Esophagus (tissue), 2 donors: ENCODE results near the gene ALG9. TPM values are rescaled to one million over a fixed set of nuclear protein-coding genes. Genes with fewer than 3 reads are reported as not detected.

Experiments
- H3K27ac ChIP-seq, 2 donors: one replicate each; pipeline ENCODE4 v1.5.1; 2013; ENCODE audit warnings: low read depth in 2 of 2, mild to moderate bottlenecking in 2 of 2, inconsistent platforms in 1 of 2, low read length in 1 of 2, moderate library complexity in 1 of 2
- H3K27me3 ChIP-seq, 2 donors: one replicate each; pipeline ENCODE4 v1.6.1; 2013; ENCODE audit warnings: low read length in 2 of 2, control low read depth in 1 of 2, mild to moderate bottlenecking in 1 of 2; ENCODE audit not compliant: insufficient read depth in 2 of 2, control insufficient read depth in 1 of 2
- H3K36me3 ChIP-seq, 2 donors: one replicate each; pipeline ENCODE4 v1.6.1; 2013; ENCODE audit warnings: low read length in 1 of 2; ENCODE audit not compliant: control insufficient read depth in 2 of 2, insufficient read depth in 2 of 2
- H3K4me1 ChIP-seq, 2 donors: one replicate each; pipeline ENCODE4 v1.6.1; 2013; ENCODE audit warnings: low read length in 1 of 2; ENCODE audit not compliant: control insufficient read depth in 2 of 2, insufficient read depth in 2 of 2
- H3K4me3 ChIP-seq, 2 donors: one replicate each; pipeline ENCODE4 v1.5.1; 2013; ENCODE audit warnings: low read length in 2 of 2, mild to moderate bottlenecking in 2 of 2, low read depth in 1 of 2, moderate library complexity in 1 of 2
- H3K9me3 ChIP-seq, 2 donors: one replicate each; pipeline ENCODE4 v1.6.1; 2013; ENCODE audit warnings: mild to moderate bottlenecking in 2 of 2, low read depth in 1 of 2, low read length in 1 of 2, moderate library complexity in 1 of 2; ENCODE audit not compliant: control insufficient read depth in 2 of 2, insufficient read depth in 1 of 2
- WGBS, 2 donors: extraction: QIAGEN DNeasy Blood & Tissue Kit; methylation state at CpG; one replicate each; pipeline ENCODE4 v1.1.7; 2013; 5-methylcytosine and 5-hydroxymethylcytosine counted together
- polyA plus RNA-seq, 2 donors: library from polyadenylated mRNA; stranded (reverse); fragments of 200-250 nt; gene quantifications; one replicate each; pipeline ENCODE4 v1.2.3, GENCODE V29; 2013
- donor health status: healthy with polysubstance abuse.
- donor health status: Bipolar disorder and iron deficiency.

ALG9 gene
- polyA plus RNA-seq, 2 donors, result 13.2 to 19.5 TPM

- H3K36me3 ChIP-seq, result no peaks in the 10 kb centered on the region
- H3K9me3 ChIP-seq, result no peaks in the 10 kb centered on the region
- H3K27me3 ChIP-seq, result no peaks in the 10 kb centered on the region
- no peak overlapping the region for H3K27ac ChIP-seq
- no peak overlapping the region for H3K4me3 ChIP-seq
- 93 to 94% methylated on average over 5 of the region's 5 CpGs for WGBS, 2 donors
- H3K4me1 ChIP-seq, result peaks cover 0 to 2% of the 10 kb centered on the region in 2 donors
Measured at GRCh38 chr11:111882202-111882601, 10.8 kb upstream of the ALG9 start.

GRCh38 chr11:111879637-111879960 is 8.2 kb upstream of the ALG9 start:
- 26 to 37% methylated on average over 6 of the region's 6 CpGs for WGBS, 2 donors
- Histone ChIP-seq H3K4me1 (peaks cover 0 to 2% of the 10 kb centered on the region in 2 donors), H3K27ac (peak overlapping the region; percentile 97 to 100), H3K9me3 (no peaks in the 10 kb centered on the region), H3K27me3 (no peaks in the 10 kb centered on the region), H3K4me3 (peak overlapping the region; percentile 65), H3K36me3 (no peaks in the 10 kb centered on the region)

- Histone ChIP-seq H3K9me3 (no peaks in the 10 kb centered on the region), H3K4me3 (peak within 1 kb of the TSS; percentile 65), H3K4me1 (peaks cover 0 to 2% of the 10 kb centered on the region in 2 donors), H3K27me3 (no peaks in the 10 kb centered on the region), H3K27ac (peak within 1 kb of the TSS; percentile 97 to 100), H3K36me3 (no peaks in the 10 kb centered on the region)
- WGBS, 2 donors, result 0% methylated on average over 55 of the region's 55 CpGs
Measured at GRCh38 chr11:111878849-111879636, 7.7 kb upstream of the ALG9 start, which contains the start of the genes CFAP68 and FDXACB1. Gene CFAP68, plus strand, starts transcription at chr11:111879541. Its CDS starts 20 bp downstream, at chr11:111879561. Gene FDXACB1, minus strand, starts transcription at chr11:111879165. Its CDS starts 33 bp downstream, at chr11:111879132.

- Histone ChIP-seq H3K27ac (peak overlapping the region; percentile 97 to 100), H3K4me1 (peaks cover 0 to 2% of the 10 kb centered on the region in 2 donors), H3K4me3 (peak overlapping the region; percentile 65), H3K27me3 (no peaks in the 10 kb centered on the region), H3K36me3 (no peaks in the 10 kb centered on the region), H3K9me3 (no peaks in the 10 kb centered on the region)
- 0% methylated on average over 13 of the region's 13 CpGs for WGBS, 2 donors
Measured at GRCh38 chr11:111878385-111878848, 7.0 kb upstream of the ALG9 start.

- H3K9me3 ChIP-seq, result no peaks in the 10 kb centered on the region
- peak overlapping the region; percentile 88 to 89 for H3K27ac ChIP-seq
- peak overlapping the region; percentile 87 to 99 for H3K4me3 ChIP-seq
- H3K36me3 ChIP-seq, result peaks cover 0 to 2% of the 10 kb centered on the region in 2 donors
- no peaks in the 10 kb centered on the region for H3K4me1 ChIP-seq
- WGBS, 2 donors, result 57 to 60% methylated on average over 5 of the region's 5 CpGs
- no peaks in the 10 kb centered on the region for H3K27me3 ChIP-seq
Measured at GRCh38 chr11:111871693-111872161, 346 bp upstream of the ALG9 start.

- Histone ChIP-seq H3K27ac (peak overlapping the region; percentile 88 to 89), H3K27me3 (no peaks in the 10 kb centered on the region)
Measured at GRCh38 chr11:111870522-111870885, 877 bp downstream of the ALG9 start.

GRCh38 chr11:111870113-111870512 is 1.3 kb downstream of the ALG9 start:
- WGBS, 2 donors, result 45 to 69% methylated on average over 1 of the region's 1 CpG
- no peaks in the 10 kb centered on the region for H3K27me3 ChIP-seq
- H3K36me3 ChIP-seq, result peaks cover 0 to 2% of the 10 kb centered on the region in 2 donors
- no peak overlapping the region for H3K4me3 ChIP-seq
- no peaks in the 10 kb centered on the region for H3K9me3 ChIP-seq
- H3K4me1 ChIP-seq, result no peaks in the 10 kb centered on the region
- no peak overlapping the region for H3K27ac ChIP-seq

More at GRCh38 chr11:111870522-111870885, 877 bp downstream of the ALG9 start:
- Histone ChIP-seq H3K4me1 (no peaks in the 10 kb centered on the region), H3K4me3 (peak overlapping the region; percentile 87 to 99), H3K36me3 (peaks cover 0 to 2% of the 10 kb centered on the region in 2 donors), H3K9me3 (no peaks in the 10 kb centered on the region)

- WGBS, 2 donors, result 90 to 94% methylated on average over 3 of the region's 3 CpGs
- peaks cover 4 to 8% of the 10 kb centered on the region in 2 donors for H3K36me3 ChIP-seq
- H3K4me1 ChIP-seq, result no peaks in the 10 kb centered on the region
- no peaks in the 10 kb centered on the region for H3K9me3 ChIP-seq
- H3K4me3 ChIP-seq, result no peak overlapping the region
- H3K27ac ChIP-seq, result no peak overlapping the region
- no peaks in the 10 kb centered on the region for H3K27me3 ChIP-seq
Measured at GRCh38 chr11:111860257-111860656, 11.1 kb downstream of the ALG9 start.

GRCh38 chr11:111855506-111855905 is 15.9 kb downstream of the ALG9 start:
- Histone ChIP-seq H3K4me1 (no peaks in the 10 kb centered on the region), H3K9me3 (no peaks in the 10 kb centered on the region), H3K27me3 (no peaks in the 10 kb centered on the region), H3K27ac (no peak overlapping the region), H3K4me3 (no peak overlapping the region), H3K36me3 (peaks cover 4 to 6% of the 10 kb centered on the region in 2 donors)

- Histone ChIP-seq H3K36me3 (peaks cover 0 to 3% of the 10 kb centered on the region in 2 donors), H3K27me3 (no peaks in the 10 kb centered on the region)
- WGBS, 2 donors, result 79% methylated on average over 2 of the region's 2 CpGs
Measured at GRCh38 chr11:111852103-111852502, 19.3 kb downstream of the ALG9 start.

More at GRCh38 chr11:111852103-111852502, 19.3 kb downstream of the ALG9 start:
- no peak overlapping the region for H3K4me3 ChIP-seq
- H3K27ac ChIP-seq, result no peak overlapping the region
- H3K9me3 ChIP-seq, result no peaks in the 10 kb centered on the region
- H3K4me1 ChIP-seq, result no peaks in the 10 kb centered on the region
